Stromal cell of bone marrow (primary cell): ENCODE data around the gene PRDM15.

Source experiments
- DNase-seq: peaks from one replicate; pipeline ENCODE4 v3.0.0-alpha.2; 2012; ENCODE audit warnings: low read depth

The PRDM15 gene

DNA sequence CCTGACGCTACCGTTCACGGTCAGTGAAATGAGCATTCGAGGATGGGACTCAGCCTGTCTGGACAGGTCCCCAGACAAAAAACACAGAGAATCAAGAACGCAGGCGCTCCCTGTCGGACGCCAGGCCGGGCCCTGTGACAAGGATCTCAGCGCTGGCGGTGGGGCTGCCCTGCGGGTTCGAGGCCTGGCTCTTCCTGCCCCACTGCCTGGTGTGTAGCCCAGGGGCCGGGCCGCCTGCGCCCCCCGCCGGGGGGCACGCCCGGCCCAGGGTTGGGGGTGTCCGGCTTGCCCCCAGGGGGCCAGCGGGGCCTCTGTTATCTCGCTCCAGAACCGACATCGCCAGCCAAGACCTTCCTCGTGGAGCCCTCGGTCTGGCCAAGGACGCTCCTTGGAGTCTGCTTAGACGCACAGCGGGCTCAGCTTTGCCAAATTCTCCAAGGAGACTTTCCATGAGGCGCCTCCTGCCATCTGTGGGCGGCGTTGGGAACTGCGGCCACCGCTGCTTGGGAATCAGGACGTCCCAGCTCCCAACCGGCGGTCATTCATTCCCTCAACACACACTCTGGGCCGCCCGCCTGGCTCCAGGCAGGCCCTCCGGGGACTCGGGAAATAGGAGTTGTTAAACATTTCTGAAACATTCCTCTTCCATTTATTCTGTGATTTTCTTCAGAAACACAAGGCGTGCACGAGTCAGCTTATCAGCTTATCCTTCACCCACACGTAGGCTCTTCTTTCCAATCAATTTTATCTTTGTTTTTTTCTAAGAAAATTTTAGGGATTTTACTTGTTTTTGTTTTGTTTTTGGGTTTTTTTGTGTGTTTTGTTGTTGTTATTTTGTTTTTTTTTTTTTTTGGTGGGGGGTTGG is 101.0 kb downstream of the PRDM15 start:
- peak; percentile 79 for DNase-seq

DNA sequence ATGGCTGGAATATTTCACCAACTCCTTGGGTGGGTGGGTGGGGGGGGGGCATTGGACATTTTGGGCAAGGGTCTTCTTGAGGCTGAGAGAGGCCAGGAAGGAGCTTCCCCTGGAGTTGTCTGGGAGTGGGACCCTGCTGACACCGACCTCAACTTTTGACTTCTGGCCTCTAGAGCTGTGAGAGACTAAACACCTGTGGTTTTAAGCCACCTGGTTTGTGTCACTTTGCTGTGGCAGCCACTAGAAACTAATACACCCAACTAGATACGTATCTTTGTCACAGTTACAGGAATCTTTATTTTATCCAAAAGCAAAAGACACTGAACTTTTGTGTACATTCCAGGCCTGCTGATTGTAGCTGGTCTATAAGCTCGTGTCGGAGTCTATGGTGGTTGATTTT is 102.4 kb downstream of the PRDM15 start:
- no peak for DNase-seq

DNA sequence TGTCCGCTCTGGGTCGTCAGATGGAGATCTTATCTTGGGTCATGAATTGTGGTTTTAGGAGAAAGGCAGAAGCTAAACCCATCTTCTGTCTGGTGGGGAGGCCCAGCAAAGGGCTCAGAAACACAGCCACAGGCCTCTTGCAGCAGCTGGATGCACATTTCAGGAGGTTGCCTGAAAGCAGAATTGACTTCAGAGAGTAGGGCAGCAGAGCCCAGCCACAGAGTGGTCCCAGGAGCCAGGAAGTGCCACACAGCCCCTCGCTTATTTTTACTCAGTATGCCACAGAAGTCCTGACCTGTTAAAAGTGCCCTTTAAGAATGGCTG is 104.0 kb downstream of the PRDM15 start:
- DNase-seq = no peak

DNA sequence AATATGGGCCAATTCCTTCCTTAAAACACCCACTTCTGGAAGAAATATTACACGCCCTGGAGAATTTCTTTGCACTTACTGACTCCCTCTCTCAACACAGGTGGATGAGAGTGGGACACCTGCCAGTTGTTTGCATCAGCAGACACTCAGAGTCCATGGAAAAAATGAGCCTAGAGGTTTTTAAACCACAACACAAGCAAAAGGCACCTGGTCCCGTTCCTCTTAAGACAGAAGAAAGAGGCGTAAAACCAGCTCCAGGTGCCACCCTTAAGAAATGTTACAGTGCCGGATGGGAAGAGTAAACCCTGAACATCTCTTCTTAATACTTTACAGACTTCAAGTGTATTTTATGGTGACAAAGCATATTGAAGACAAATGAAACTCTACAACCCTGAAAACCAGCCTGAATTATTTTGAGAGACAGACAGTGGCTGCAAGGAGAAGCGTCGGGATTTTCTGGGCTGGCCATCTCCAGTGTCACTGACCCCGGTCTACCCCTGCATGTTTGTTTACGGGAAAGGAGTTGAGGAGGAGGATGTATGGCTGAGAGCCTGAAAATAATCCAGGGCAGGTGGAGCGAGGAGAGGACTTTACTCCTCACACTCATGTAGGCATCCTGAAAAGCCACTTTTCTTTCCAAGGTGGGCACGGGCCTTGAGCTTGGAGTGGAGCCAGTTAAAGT is 104.5 kb downstream of the PRDM15 start:
- DNase-seq = no peak

DNA sequence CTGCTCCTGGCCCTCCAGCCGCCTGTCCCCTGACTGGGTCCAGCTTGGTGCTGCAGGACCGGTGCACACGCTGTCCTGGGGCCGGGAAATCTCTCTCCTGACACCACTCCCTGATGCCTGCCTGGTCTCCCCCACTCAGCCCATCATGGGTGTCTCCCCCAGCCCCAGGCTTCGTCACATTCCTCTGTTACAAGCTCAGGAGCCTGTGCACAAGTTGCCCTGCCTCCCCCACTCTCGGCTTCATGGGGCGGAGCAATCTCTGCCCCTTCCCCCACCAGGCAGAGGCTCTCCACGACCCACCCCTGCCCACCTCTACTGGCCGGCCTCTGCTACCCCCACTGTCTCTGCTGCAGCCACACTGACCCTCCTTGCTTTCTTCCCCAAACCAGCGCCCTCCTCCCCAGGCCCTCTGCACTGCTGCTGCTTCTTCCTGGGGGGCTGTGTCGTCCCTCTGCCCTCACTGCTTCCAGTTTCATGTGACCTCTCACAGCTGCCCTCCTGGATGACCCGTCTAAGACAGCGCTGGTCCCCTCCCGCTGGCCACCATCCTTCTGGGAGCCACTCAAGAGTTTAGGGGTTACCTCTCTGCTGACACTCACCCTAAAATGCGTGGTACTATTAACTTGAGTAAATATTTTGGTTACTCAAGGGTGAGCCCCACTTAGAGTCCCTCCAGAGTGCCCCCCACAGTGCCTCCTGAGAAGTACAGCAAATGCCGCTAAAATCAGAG is 106.6 kb downstream of the PRDM15 start:
- DNase-seq = no peak

DNA sequence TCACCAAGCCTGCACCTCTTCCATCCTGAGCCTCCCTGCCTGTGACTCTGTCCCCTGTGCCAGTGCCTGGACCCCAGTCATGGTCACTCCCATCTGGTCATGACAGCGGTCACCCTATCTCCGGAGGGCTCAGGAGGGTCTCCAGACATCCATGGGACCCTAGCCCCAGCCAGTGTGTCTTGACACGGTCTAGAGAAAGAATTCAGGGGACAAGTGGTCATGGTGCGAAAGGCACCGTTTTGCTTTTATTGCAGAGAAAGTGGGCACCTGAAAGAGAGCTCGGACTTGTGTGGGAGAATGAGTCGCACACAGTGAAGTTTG is 107.6 kb downstream of the PRDM15 start:
- no peak for DNase-seq

- no peak for DNase-seq
Measured at GRCh38 chr21:41770901-41771624, 108.1 kb downstream of the PRDM15 start.

DNA sequence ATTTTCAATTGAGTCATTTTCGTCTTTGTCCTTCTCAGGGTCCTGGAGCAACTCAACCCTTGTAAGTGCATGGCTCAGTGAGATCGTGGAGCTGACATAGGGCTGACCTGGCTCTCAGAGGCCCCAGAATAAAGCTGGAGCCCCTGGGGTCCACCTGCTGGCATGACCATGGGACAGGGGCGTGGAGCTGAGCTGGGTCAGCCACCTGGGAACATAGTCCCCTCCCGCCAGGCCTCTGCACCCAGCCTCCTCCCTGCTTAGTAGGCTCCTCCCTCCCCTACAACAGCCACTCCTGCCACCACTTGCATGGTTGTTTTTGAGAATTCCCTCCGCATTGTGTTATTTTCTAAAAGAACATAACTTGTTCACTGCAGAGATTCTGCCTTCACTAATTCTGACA is 109.2 kb downstream of the PRDM15 start:
- no peak for DNase-seq

DNA sequence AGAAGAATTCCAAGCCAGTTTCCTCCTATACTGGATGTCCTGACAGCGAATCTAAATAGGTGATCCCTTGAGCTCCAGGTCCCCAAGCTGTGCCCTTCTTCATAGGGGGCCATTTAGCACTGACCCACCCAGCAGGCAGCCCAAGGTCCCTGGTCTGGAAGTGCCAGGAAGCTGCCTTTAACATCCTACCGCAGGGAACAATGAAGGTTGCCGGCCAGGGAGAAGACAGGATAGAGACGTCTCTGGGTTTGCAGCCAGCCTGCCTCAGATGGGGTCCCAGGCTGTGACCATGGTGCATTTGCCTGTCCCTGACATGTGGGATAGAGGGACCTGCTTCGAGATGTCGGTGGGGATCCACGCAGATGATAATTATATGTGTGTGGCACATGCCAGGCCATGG is 109.6 kb downstream of the PRDM15 start:
- no peak for DNase-seq

- DNase-seq = no peak
Measured at GRCh38 chr21:41769111-41769510, 110.0 kb downstream of the PRDM15 start.

DNA sequence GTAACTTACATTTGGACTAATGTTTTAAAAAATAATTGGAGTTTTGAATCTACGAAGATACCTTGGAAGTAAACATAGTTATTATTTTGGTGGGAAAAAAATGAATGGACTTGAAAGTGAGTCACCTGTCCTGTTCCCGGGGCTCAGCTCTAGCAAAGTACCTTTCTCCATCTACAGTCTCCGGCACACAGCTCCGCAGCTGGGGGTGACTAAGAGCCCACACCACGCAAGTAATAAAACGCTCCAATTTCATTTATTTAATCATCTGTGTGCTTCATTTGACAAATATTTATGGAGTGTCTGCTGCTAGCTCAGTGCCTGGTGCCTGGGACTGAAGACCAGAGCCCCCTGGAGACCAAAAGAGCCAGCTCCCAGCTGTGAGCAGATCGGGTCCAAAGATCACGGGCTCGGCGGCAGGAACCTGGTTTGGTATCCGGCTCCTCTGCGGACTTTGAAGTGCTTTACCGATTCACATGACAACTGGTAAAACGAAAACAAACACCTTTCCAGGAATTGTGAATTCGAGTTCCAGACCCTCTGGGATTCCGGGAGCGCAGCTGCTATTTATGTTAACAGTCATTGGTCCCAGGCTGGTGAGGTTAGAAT is 110.6 kb downstream of the PRDM15 start:
- peak; percentile 29 for DNase-seq

- no peak for DNase-seq
Measured at GRCh38 chr21:41767606-41768436, 111.3 kb downstream of the PRDM15 start.

DNA sequence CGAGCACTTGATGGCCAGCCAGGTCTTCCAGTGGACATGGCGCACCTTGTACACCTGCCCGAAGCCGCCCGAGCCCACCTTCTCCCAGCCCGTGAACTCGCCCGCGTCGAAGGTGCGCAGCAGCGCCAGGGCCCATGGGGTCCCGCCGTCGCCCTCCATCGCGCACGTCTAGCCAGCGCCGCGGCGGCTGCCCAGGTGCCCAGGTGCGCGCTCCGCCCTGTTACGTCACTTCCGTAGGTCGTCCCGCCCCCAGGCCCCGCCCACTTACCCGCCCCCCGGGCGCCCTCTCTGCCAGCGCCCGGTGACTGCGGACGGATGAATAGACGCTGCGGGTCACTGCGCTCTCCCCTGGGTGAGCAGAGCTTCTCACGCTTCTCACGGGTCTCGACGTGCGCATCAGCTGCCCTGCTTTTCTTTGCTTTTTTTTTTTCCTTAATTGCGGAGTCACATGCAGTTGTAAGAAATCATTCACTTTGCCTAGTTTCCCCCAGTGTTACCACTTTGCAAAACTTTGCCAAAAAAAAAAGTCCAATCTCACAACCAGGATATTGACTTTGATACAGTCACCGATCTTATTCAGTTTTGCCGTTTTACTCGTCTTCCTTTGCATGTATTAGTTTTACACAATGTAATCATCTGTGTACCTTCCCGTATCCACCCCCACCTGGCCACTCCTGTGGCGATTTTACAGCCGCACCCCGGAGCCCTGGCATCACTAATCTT is 112.1 kb downstream of the PRDM15 start, which contains the start of gene RIPK4:
Gene RIPK4, minus strand, starts transcription at position 170 of the 723 bp plus-strand sequence. Its CDS starts 11 bp downstream, at position 159.
- DNase-seq = no peak

- DNase-seq = no peak
Measured at GRCh38 chr21:41765973-41766882, 112.9 kb downstream of the PRDM15 start.

GRCh38 chr21:41765420-41765821 is 113.7 kb downstream of the PRDM15 start:
- no peak for DNase-seq

DNA sequence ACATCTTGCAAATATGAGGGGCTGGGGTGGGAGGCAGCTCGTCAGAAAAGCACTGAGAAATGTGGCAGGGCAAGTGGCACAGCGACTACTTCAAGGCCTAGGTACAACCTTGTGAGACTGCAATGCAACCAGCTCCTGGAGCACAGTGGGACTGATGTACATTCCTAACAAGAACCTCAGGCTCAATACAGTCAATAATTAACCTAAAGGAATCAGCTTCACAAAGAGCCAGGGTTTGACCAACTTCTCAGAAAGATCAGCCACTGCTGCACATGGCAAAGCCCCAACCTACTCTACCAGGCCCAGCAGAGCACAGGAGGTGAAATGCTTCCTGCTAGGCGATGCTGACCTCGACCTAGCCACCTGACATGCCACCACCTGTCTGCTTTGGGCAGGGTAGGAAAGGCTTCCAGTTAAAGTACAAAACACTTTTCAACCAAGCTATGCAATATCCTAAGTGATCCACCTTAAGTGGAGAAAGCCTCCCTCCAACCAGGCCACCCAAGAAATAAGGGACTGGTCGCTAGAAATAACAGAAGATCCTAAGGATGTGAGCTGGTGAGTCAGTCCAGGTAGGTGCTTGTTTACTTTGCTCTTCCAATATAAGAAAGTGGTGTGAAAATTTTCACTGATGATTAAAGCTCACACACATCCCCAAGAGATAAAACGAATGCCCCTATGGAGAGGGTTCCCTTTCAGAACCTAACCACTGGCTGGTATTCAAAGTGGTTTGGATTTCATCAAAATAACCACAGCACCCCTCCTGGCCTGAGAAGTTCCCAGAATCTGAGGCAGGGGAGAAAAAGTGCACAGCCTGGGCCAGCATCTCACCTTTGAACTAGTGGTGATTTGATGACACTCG is 114.4 kb downstream of the PRDM15 start:
- DNase-seq = no peak

- no peak for DNase-seq
Measured at GRCh38 chr21:41763996-41764395, 115.1 kb downstream of the PRDM15 start.

GRCh38 chr21:41763398-41763931 is 115.7 kb downstream of the PRDM15 start:
- no peak for DNase-seq
